ENCODE data around the gene HNRNPA1.

HNRNPA1 gene

DNA sequence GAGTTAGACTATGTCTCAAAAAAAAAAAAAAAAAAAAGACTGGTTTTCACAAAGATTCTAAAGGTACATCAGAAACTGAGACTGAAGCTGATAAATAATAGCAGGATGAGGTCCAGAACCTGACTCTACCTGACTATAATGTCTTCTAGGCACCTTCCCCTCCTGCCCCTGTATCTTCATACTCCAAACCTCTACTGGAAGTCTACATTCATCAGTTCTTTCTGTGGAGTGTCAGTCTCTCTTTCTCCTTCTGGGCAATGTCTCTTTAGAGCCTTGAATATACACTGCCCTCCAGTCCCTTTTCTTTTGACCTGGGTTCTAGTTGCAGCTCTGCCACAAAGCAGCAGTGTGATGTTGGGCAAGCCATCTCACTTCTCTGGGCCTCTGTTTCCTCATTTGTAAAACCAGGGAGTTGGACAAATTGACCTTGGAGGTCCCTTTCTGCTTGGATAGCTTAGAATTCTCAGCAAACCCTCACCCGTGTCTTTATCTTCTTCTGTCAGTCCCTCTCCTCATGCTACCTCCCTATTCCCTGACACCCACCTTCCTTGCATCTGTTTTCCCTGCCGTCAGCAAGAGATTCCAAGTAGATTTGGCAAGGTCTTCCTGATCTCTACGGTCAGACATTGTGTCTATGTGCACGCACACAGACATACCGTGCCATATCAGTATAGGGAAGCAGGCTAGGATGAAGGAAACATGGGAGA is 16.0 kb downstream of the HNRNPA1 start (continued):
- TF ChIP-seq, protein P1, sequence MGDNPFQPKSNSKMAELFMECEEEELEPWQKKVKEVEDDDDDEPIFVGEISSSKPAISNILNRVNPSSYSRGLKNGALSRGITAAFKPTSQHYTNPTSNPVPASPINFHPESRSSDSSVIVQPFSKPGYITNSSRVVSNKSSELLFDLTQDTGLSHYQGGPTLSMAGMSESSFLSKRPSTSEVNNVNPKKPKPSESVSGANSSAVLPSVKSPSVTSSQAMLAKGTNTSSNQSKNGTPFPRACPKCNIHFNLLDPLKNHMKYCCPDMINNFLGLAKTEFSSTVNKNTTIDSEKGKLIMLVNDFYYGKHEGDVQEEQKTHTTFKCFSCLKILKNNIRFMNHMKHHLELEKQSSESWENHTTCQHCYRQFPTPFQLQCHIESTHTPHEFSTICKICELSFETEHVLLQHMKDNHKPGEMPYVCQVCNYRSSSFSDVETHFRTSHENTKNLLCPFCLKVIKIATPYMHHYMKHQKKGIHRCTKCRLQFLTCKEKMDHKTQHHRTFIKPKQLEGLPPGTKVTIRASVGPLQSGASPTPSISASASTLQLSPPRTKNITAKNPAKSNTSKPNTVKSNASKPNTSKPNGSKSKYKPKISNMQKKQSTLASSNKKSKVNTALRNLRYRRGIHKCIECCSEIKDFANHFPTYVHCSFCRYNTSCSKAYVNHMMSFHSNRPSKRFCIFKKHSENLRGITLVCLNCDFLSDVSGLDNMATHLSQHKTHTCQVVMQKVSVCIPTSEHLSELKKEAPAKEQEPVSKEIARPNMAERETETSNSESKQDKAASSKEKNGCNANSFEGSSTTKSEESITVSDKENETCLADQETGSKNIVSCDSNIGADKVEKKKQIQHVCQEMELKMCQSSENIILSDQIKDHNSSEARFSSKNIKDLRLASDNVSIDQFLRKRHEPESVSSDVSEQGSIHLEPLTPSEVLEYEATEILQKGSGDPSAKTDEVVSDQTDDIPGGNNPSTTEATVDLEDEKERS (tag by site-specific recombination; IDR thresholded peaks at IDR 0.05): no peak
- TF ChIP-seq ZSCAN23 (tag by site-specific recombination; IDR thresholded peaks at IDR 0.05): no peak
- TF ChIP-seq ZNF664 (tag by site-specific recombination; IDR thresholded peaks at IDR 0.05): no peak
- TF ChIP-seq SALL2 (tag by site-specific recombination; IDR thresholded peaks at IDR 0.05; ENCODE audit: borderline replicate concordance): no peak
- no peak for TF ChIP-seq ZNF777 (tag by site-specific recombination; IDR thresholded peaks at IDR 0.05; ENCODE audit: borderline replicate concordance)
- TF ChIP-seq, protein P2, sequence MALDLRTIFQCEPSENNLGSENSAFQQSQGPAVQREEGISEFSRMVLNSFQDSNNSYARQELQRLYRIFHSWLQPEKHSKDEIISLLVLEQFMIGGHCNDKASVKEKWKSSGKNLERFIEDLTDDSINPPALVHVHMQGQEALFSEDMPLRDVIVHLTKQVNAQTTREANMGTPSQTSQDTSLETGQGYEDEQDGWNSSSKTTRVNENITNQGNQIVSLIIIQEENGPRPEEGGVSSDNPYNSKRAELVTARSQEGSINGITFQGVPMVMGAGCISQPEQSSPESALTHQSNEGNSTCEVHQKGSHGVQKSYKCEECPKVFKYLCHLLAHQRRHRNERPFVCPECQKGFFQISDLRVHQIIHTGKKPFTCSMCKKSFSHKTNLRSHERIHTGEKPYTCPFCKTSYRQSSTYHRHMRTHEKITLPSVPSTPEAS (tag by site-specific recombination; IDR thresholded peaks at IDR 0.05): no peak

GRCh38 chr12:54298904-54299303 is 18.4 kb downstream of the HNRNPA1 start:
- ChIA-PET CTCF (interaction anchor here (0.6 to 4.1 kb wide), 14 partner anchors 12 to 411 kb away, joined by 3 to 31 read pairs (median 6); partner anchors contain the start of gene COPZ1), POLR2A (interaction anchor here (1.2 to 2.5 kb wide), 4 partner anchors 8 to 60 kb away, joined by 3 to 9 read pairs (median 6); partner anchors contain the start of genes CBX5, COPZ1 and HNRNPA1)
- Histone ChIP-seq H3K27ac (ENCODE audit: extremely low read depth, low read depth, low read length) (no peak overlapping the region), H3K4me1 (ENCODE audit: control insufficient read depth, insufficient read depth, low read length) (peaks cover 3% of the 10 kb centered on the region; the same call in 1 of the 2 replicates), H3K4me3 (ENCODE audit: low read depth, low read length) (no peak overlapping the region), H3K36me3 (ENCODE audit: control insufficient read depth in 2 of 2, insufficient read depth in 1 of 2, low read length in 2 of 2) (no peaks in the 10 kb centered on the region), H3K9me3 (ENCODE audit: control insufficient read depth, insufficient read depth, low read depth, low read length) (no peaks in the 10 kb centered on the region)
- TF ChIP-seq ZNF76 (tag by site-specific recombination; IDR thresholded peaks at IDR 0.05; ENCODE audit: borderline replicate concordance, low read depth) (no peak), ZNF701 (tag by site-specific recombination; IDR thresholded peaks at IDR 0.05) (no peak), KLF16 (tag by site-specific recombination; IDR thresholded peaks at IDR 0.05) (no peak), RBAK (tag by site-specific recombination; IDR thresholded peaks at IDR 0.05) (no peak), ZXDB (tag by site-specific recombination; IDR thresholded peaks at IDR 0.05) (no peak), HIC1 (tag by site-specific recombination; IDR thresholded peaks at IDR 0.05) (no peak)
- TF ChIP-seq, protein P3, sequence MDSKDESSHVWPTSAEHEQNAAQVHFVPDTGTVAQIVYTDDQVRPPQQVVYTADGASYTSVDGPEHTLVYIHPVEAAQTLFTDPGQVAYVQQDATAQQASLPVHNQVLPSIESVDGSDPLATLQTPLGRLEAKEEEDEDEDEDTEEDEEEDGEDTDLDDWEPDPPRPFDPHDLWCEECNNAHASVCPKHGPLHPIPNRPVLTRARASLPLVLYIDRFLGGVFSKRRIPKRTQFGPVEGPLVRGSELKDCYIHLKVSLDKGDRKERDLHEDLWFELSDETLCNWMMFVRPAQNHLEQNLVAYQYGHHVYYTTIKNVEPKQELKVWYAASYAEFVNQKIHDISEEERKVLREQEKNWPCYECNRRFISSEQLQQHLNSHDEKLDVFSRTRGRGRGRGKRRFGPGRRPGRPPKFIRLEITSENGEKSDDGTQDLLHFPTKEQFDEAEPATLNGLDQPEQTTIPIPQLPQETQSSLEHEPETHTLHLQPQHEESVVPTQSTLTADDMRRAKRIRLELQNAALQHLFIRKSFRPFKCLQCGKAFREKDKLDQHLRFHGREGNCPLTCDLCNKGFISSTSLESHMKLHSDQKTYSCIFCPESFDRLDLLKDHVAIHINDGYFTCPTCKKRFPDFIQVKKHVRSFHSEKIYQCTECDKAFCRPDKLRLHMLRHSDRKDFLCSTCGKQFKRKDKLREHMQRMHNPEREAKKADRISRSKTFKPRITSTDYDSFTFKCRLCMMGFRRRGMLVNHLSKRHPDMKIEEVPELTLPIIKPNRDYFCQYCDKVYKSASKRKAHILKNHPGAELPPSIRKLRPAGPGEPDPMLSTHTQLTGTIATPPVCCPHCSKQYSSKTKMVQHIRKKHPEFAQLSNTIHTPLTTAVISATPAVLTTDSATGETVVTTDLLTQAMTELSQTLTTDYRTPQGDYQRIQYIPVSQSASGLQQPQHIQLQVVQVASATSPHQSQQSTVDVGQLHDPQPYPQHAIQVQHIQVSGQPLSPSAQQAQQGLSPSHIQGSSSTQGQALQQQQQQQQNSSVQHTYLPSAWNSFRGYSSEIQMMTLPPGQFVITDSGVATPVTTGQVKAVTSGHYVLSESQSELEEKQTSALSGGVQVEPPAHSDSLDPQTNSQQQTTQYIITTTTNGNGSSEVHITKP (tag by site-specific recombination; IDR thresholded peaks at IDR 0.05): no peak

Measured in HEK293 (cell line).